Astrocyte of the cerebellum (primary cell): ENCODE measurements around the gene FFAR1.

ENCODE experiments used
- DNase-seq: peaks from one replicate; pipeline ENCODE4 v3.0.0-alpha.2; 2011; ENCODE audit warnings: low read depth
- H3K4me3 ChIP-seq: 2 replicates; pipeline ENCODE4 v1.5.1; 2011; ENCODE audit warnings: mild to moderate bottlenecking, low read depth, low read length, moderate library complexity
- CTCF ChIP-seq: IDR thresholded peaks from 2 replicates; pipeline ENCODE4 v1.5.1; 2012; ENCODE audit warnings: low read length, low read depth, moderate library complexity, mild to moderate bottlenecking; ENCODE audit errors: missing control alignments
- in situ Hi-C: cut with HindIII; loops from 2 replicates; pipeline ENCODE4 v1.10.0; 2017; ENCODE audit warnings: low sequenced_read_pairs

The FFAR1 gene

GRCh38 chr19:35379992-35380391 lies 32.3 kb downstream of the FFAR1 start:
- DNase-seq = no peak
- H3K4me3 ChIP-seq = no peak overlapping the region
- TF ChIP-seq CTCF = no peak
- in situ Hi-C loops = no loop called here

DNA sequence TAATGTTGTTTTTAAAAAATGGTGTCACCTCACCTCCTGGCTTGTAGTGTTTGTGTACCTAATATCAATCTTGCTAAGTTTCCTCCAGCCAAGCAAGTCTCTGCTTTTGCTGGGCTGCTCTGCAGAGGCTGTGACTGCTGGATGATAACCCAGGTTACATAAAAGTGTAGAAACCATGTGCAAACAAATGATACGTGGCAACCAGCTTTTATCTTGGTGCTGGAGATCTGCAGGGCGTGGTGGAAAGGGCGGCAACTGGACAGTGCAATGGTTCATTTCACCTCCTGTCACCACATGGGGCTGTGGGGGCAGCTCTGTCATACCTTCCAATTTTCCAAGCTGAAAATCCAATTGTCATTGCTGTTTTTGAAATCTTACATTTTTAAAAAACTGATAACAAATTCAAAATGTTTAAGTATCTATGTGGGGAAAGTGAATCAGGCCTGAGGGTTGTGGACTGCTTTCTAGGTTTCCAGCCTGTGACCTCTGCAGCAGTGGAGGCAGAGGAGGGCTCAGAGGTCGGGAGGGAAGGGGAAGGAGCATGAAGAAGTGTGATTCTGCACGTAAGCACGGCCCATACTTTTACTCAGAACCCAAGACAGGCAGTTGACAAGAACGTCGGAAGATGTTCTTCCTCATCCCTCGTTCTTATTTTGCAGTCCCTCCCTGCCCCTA lies 32.9 kb downstream of the FFAR1 start:
- no peak for DNase-seq

GRCh38 chr19:35381318-35381717 lies 33.6 kb downstream of the FFAR1 start:
- in situ Hi-C loops = no loop called here
- H3K4me3 ChIP-seq = no peak overlapping the region
- no peak for DNase-seq
- no peak for TF ChIP-seq CTCF

More for the DNA sequence above, 32.9 kb downstream of the FFAR1 start:
- in situ Hi-C loops = no loop called here
- H3K4me3 ChIP-seq = no peak overlapping the region
- TF ChIP-seq CTCF = no peak

DNA sequence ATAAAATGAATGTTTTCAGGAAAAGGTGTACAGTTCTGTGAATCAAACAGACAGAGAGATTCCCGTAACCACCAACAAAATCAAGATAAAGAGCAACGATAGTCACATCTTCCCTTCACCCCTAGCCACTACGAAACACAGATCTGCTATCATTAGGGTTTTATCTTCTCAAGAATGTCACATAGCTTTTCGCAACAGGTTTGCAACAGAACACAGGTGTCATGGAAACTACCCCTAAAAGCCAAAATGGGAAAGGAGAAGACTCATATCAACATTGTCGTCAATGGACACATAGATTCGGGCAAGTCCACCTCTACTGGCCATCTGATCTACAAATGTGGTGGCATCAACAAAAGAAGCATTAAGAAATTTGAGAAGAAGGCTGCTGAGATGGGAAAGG lies 34.2 kb downstream of the FFAR1 start:
- H3K4me3 ChIP-seq = no peak overlapping the region
- no peak for DNase-seq
- no peak for TF ChIP-seq CTCF
- in situ Hi-C loops = no loop called here

DNA sequence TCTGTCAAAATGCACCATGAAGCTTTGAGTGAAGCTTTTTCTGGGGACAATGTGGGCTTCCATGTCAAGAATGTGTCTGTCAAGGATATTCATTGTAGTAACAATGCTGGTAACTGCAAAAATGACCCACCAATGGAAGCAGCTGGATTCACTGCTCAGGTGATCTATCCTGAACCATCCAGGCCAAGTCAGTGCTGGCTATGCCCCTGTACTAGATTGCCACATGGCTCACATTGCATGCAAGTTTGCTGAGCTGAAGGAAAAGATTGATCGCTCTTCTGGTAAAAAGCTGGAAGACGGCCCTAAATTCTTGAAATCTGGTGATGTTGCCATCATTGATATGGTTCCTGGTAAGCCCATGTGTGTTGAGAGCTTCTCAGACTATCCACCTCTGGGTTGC lies 35.8 kb downstream of the FFAR1 start:
- DNase-seq = no peak
- no peak for TF ChIP-seq CTCF
- in situ Hi-C loops = no loop called here
- no peak overlapping the region for H3K4me3 ChIP-seq

GRCh38 chr19:35388277-35389054 lies 40.8 kb downstream of the FFAR1 start:
- no peak for DNase-seq
- in situ Hi-C loops = no loop called here
- H3K4me3 ChIP-seq = no peak overlapping the region
- TF ChIP-seq CTCF = no peak
